ENCODE results near the gene ADAMTS2. TPM values are rescaled to one million over a fixed set of nuclear protein-coding genes. Genes with fewer than 3 reads are reported as not detected.
"Not testable (repeated sequence)": the region's sequence is repeated elsewhere in the genome, so short reads cannot be mapped to it uniquely, and the experiment has no call there.

The ADAMTS2 gene
- total RNA-seq, 1 donor from 2014 or later = 0.29 TPM

DNA sequence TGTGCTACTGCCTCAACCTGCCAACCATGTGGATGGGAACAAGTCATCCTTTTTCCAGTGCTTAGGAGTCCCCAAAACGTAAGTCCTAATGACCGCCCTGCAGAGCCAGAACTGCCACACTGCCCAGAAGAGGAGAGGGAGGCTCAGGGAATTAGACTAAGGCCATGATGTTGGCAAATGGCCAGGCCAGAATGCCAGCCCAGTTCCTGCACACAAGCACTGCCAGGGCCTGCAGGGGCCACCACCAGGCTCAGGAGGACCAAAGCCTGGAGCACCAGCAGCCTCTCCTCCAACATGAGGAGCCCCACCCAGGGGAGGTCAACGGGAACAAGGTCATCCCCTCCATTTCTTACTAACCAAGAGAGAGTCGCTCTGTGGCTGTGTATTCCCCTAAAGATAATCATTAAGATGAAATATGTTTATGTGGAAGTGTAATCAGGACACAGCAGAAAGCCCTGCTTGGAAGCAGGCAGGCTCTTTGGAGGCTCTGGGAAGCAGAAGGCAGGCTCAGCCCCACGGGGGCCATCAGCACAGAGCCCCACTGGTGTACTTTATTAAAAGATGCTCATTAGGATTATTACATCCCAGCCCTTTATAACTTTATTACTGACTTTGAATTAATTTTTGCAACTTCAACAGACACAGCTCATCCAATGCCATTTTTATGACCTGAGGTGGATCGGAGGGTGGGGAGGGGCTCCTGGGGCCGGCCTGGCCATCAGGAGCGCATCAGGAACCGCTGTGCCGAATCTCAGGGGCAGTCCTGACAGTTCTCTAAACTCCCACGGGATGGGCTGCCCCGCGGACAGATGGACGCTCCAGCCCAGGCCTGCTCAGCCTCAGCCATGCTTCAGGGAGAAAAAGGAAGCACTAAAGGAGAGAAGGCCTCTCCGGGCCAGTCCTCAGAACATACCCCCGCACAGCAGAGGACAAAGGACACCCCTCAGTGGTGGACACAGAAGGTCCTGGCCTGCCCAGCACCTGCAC, 127.0 kb downstream of the ADAMTS2 start:
- TF ChIP-seq, protein P1, sequence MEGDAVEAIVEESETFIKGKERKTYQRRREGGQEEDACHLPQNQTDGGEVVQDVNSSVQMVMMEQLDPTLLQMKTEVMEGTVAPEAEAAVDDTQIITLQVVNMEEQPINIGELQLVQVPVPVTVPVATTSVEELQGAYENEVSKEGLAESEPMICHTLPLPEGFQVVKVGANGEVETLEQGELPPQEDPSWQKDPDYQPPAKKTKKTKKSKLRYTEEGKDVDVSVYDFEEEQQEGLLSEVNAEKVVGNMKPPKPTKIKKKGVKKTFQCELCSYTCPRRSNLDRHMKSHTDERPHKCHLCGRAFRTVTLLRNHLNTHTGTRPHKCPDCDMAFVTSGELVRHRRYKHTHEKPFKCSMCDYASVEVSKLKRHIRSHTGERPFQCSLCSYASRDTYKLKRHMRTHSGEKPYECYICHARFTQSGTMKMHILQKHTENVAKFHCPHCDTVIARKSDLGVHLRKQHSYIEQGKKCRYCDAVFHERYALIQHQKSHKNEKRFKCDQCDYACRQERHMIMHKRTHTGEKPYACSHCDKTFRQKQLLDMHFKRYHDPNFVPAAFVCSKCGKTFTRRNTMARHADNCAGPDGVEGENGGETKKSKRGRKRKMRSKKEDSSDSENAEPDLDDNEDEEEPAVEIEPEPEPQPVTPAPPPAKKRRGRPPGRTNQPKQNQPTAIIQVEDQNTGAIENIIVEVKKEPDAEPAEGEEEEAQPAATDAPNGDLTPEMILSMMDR (conservative IDR thresholded peaks at IDR 0.05; ENCODE audit: low read depth, low read length) = no peak
- no peak overlapping the region for H3K4me3 ChIP-seq (ENCODE audit: low read depth, low read length)
- no peak for DNase-seq (ENCODE audit: low read depth)

DNA sequence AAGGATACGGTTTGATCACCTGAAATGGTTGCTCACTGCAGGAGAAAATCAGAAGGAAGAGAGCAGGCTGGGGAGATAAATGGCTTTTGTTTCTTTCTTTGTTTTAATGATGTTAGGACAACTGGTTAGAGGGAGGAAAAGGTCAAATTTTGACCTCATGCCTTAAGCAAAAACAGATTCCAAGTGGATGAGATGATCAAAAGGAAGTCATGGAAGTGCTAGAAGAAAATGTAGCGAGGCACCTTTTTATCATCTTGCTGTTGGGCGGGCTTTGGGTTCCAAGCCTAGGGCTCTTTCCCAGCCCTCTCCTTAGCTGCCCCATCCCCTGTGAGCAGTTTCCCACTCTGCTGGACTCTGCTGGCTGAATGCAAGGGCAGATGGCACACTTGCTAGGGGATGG, 127.9 kb downstream of the ADAMTS2 start:
- no peak overlapping the region for H3K4me3 ChIP-seq (ENCODE audit: low read depth, low read length)
- TF ChIP-seq, protein P1 (conservative IDR thresholded peaks at IDR 0.05; ENCODE audit: low read depth, low read length) = no peak
- DNase-seq (ENCODE audit: low read depth) = no peak

DNA sequence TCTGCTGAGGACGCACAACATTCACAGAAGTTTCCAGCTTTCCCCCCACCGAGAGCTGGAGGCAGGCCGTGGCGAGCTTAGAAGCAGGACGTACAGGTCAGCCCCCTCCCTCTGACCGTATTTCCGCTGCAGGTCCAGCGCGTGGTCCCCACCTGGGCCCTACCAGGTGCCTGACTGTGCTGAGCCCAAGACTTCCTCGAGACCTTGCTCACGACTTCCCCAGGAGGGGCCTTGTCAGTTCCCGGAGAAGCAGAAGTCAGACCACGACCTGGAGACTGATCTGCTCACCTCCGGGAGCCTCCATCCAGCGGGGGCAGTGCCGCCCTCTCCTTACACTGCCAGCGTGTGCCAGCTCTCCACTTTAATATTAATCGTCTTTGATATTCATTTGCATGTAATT, 128.9 kb downstream of the ADAMTS2 start:
- not testable (repeated sequence) for H3K4me3 ChIP-seq (ENCODE audit: low read depth, low read length); DNase-seq (ENCODE audit: low read depth)

DNA sequence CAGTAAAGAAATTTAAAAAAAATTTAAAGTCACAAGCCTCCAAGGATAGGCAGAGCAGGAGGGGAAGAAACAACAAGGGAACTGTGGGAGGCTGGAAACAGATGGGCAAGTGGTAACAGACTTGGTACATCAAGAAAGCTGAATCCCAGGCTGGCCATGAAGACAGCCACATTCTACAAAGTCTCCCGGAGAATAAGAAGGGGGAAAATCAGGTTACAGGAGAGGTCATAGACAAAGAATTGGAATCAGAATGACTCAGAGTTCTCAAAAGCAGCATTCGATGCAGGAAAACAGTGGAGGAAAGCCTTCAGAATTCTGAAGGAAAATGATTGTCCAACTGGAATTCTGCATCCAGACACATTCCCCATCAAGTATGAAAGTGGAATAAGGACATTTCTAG, 129.7 kb downstream of the ADAMTS2 start:
- DNase-seq (ENCODE audit: low read depth) = no peak
- TF ChIP-seq, protein P1 (conservative IDR thresholded peaks at IDR 0.05; ENCODE audit: low read depth, low read length) = no peak
- H3K4me3 ChIP-seq (ENCODE audit: low read depth, low read length) = no peak overlapping the region

DNA sequence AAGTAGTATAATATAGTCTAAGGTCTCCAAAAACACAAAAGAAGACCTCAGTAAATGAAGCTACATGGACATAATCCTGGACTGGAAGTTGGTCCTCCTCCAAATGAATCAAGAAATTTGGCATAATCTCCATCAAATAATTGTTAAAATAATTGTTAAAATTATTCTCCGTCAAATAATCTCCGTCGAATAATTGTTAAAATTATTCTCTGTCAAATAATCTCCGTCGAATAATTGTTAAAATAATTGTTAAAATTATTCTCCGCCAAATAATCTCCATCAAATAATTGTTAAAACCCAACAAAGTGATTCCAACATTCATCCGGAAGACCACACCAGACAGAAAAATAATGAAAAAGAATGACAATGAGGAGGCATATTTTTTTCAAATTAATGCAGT, 130.6 kb downstream of the ADAMTS2 start:
- DNase-seq (ENCODE audit: low read depth) = no peak
- TF ChIP-seq, protein P1 (conservative IDR thresholded peaks at IDR 0.05; ENCODE audit: low read depth, low read length) = no peak

DNA sequence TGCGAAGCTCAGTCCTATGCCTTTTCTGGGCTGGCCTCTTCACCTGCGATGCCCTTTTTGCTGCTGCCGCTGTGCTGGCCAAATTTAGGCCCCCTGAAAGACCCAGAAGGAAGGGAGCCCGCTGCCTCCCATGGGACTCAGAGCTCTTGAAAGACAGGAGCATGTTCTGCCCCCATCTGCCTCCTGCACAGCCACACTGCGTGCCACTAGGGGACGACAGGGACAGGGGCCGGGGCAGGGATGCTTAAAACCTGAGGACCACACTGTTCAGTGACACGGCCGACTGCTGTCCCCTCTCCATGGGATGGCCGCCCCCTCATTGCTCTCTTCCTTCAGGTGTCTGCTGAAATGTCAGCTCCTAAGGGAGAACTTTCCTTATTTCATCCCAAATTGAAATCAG, 132.4 kb downstream of the ADAMTS2 start:
- TF ChIP-seq, protein P1 (conservative IDR thresholded peaks at IDR 0.05; ENCODE audit: low read depth, low read length) = peak; percentile 48
- DNase-seq (ENCODE audit: low read depth) = no peak
- H3K4me3 ChIP-seq (ENCODE audit: low read depth, low read length) = no peak overlapping the region

More for the DNA sequence above, 130.6 kb downstream of the ADAMTS2 start:
- no peak overlapping the region for H3K4me3 ChIP-seq (ENCODE audit: low read depth, low read length)

DNA sequence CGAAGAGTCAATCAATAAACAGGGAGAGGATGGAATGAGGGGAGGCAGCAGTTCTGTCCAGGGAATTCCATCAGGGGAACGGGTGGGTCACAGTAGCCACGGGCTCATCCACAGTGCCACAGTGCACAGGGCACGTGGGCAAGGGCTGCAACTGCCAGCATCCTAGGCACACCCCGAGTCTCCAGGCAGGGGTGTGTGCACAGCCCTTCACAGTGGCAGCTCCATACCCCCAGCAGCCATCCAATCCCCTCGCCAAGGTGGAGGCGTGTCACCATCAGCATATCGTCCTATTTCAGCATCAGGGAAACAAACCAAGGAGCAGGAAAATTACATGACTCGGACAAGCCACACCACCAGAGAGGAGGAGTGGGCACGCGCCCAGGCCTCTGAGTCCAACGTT, 133.6 kb downstream of the ADAMTS2 start:
- TF ChIP-seq, protein P1 (conservative IDR thresholded peaks at IDR 0.05; ENCODE audit: low read depth, low read length) = no peak
- no peak overlapping the region for H3K4me3 ChIP-seq (ENCODE audit: low read depth, low read length)
- DNase-seq (ENCODE audit: low read depth) = no peak

All from epithelial cell of proximal tubule (primary cell).